CD4-positive, alpha-beta memory T cell (primary cell): ENCODE measurements around the gene EFCC1. TPM values are rescaled to one million over a fixed set of nuclear protein-coding genes. Genes with fewer than 3 reads are reported as not detected.
A peak's percentile ranks its signal among the peaks of the same experiment; 100 is the strongest.

ENCODE experiments used
- CTCF ChIA-PET: fragments of 350-600 bp; sonication (Branson Sonifier 250); formaldehyde crosslinking; loops from one replicate; lab custom pipeline; 2021; ENCODE audit warnings: inconsistent platforms; ENCODE audit not compliant: partially characterized antibody; lab: Charles Lee
- POLR2A ChIA-PET: fragments of 350-600 bp; sonication (Branson Sonifier 250); formaldehyde crosslinking; loops from one replicate; lab custom pipeline; 2021; ENCODE audit not compliant: partially characterized antibody; lab: Charles Lee
- DNase-seq, 5 donors: peaks; one replicate each; pipeline versions ENCODE4 v3.0.0 to v3.0.0-alpha.2; 2020 to 2022; ENCODE audit warnings: mixed read lengths in 1 of 5
- H3K27ac ChIP-seq: one replicate; pipeline ENCODE4 v1.7.0; 2013; ENCODE audit warnings: low read depth, low read length
- H3K27me3 ChIP-seq: 2 replicates; pipeline ENCODE4 v1.7.0; 2013; ENCODE audit warnings: mild to moderate bottlenecking, low read length, moderate library complexity; ENCODE audit not compliant: insufficient read depth
- H3K36me3 ChIP-seq: 2 replicates; pipeline ENCODE4 v1.7.0; 2013; ENCODE audit warnings: mild to moderate bottlenecking, low read length, moderate library complexity; ENCODE audit not compliant: insufficient read depth
- H3K4me1 ChIP-seq: 2 replicates; pipeline ENCODE4 v1.7.0; 2013; ENCODE audit warnings: mild to moderate bottlenecking, low read length, moderate library complexity; ENCODE audit not compliant: insufficient read depth
- H3K4me3 ChIP-seq, 2 donors: one replicate each; pipeline ENCODE4 v1.7.0; 2013; ENCODE audit warnings: low read length in 2 of 2, mild to moderate bottlenecking in 1 of 2
- H3K9me3 ChIP-seq, 2 donors: one replicate each; pipeline ENCODE4 v1.7.0; 2013; ENCODE audit warnings: low read length in 2 of 2, control low read depth in 1 of 2; ENCODE audit not compliant: control insufficient read depth in 1 of 2
- H3K27ac Mint-ChIP-seq, 7 donors: one replicate each; pipeline ENCODE4 v1.8.0; 2020 to 2021; ENCODE audit warnings: mixed read lengths in 7 of 7, mild to moderate bottlenecking in 6 of 7, inconsistent platforms in 3 of 7, moderate library complexity in 3 of 7
- H3K27me3 Mint-ChIP-seq, 2 donors: one replicate each; pipeline ENCODE4 v1.8.0; 2020 to 2021; ENCODE audit warnings: mixed read lengths in 2 of 2
- H3K36me3 Mint-ChIP-seq, 2 donors: one replicate each; pipeline ENCODE4 v1.8.0; 2020 to 2021; ENCODE audit warnings: mixed read lengths in 2 of 2, inconsistent platforms in 1 of 2, mild to moderate bottlenecking in 1 of 2
- H3K4me1 Mint-ChIP-seq, 4 donors: one replicate each; pipeline ENCODE4 v1.8.0; 2020 to 2021; ENCODE audit warnings: mixed read lengths in 4 of 4, mild to moderate bottlenecking in 1 of 4
- H3K4me3 Mint-ChIP-seq, 8 donors: one replicate each; pipeline ENCODE4 v1.8.0; 2020 to 2021; ENCODE audit warnings: mixed read lengths in 8 of 8, mild to moderate bottlenecking in 7 of 8, moderate library complexity in 6 of 8, inconsistent platforms in 3 of 8
- H3K9me3 Mint-ChIP-seq, 8 donors: one replicate each; pipeline ENCODE4 v1.8.0; 2020 to 2021; ENCODE audit warnings: mixed read lengths in 8 of 8, mild to moderate bottlenecking in 5 of 8, inconsistent platforms in 3 of 8, moderate library complexity in 1 of 8
- intact Hi-C: fragments of 100-400 bp; cut with micrococcal nuclease; formaldehyde crosslinking; loops from one replicate; pipeline ENCODE4 v1.15.1; 2023
- polyA plus RNA-seq, 2 donors: library from polyadenylated mRNA; unstranded; fragments of 300-500 nt; fragmentation: Illumina TruSeq; gene quantifications; one replicate each; pipeline ENCODE4 v1.2.3, GENCODE V29; 2021
- total RNA-seq, 2 experiments: library from RNA; stranded (reverse); gene quantifications; one replicate each; pipeline ENCODE4 v1.2.3, GENCODE V29; 2021

The EFCC1 gene
- total and polyA plus RNA-seq, 4 experiments from 2014 or later, result not detected

DNA sequence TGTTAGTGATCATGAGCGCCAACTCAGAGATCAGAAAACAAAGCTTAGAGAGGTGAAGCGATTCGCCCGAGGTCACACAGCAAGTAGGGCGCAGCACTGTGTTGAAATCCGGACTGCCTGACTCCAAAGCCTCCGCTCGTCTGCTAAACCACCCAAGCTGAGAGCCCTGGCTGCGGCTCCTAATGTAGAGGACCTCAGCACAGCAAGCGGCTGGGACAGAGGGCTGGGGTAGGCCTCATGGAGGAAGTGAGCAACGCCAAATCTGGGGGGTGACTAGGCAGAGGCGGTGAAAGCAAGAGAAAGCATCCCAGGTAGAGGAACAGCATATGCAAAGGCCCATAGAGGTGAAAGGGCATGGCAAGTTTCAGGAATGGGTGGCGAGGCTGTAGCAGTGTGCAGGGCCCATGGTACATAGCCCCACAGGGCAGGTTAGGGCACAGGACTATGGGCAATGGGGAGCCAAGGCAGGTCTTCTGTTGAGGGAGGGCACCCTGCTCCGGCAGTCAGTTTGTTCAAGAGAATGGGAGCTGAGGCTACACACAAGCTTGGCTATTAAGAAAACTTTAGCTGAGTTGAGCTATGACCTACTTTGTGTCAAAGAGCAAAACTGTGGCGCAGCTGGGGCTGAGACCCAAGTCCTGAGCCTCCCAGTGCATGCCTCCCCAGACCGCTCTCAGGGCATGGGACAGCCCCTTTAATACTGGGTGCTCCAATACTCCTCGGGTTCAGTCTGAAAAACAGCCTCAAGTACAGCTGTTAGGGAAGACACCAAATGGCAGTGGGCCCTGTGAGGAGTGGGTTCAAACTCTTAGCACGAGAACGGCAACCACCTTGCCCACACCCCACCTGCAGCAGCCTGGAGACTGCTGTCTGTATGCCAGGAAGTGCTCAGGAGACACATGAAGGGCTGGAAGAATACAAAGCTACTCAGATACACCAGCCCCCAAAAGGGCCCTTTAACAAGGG, 6.2 kb upstream of the EFCC1 start:
- H3K4me1 ChIP-seq, result peaks cover 14% of the 10 kb centered on the region
- H3K9me3 ChIP-seq, result no peaks in the 10 kb centered on the region
- Mint-ChIP-seq H3K27ac (peak overlapping the region; percentile 15 to 91 (median 53)), H3K27me3 (peaks cover 2 to 6% of the 10 kb centered on the region in 2 donors), H3K4me1 (peaks cover 7 to 33% (median 16%) of the 10 kb centered on the region in 4 donors), H3K4me3 (peak overlapping the region; percentile 68 to 85 (median 78)), H3K9me3 (no peaks in the 10 kb centered on the region), H3K36me3 (no peaks in the 10 kb centered on the region)
- H3K4me3 ChIP-seq, result peak overlapping the region in 1 of 2 donors; percentile 42
- ChIA-PET POLR2A (interaction anchor here (0.7 to 3.0 kb wide), 18 partner anchors 9 to 321 kb away, joined by 3 to 24 read pairs (median 4); partner anchors contain the start of genes COPG1 and RAB43), CTCF (interaction anchor here (0.6 to 6.5 kb wide), 9 partner anchors 8 to 255 kb away, joined by 3 to 59 read pairs (median 8); partner anchors contain the start of gene COPG1)
- peak overlapping the region; percentile 32 for H3K27ac ChIP-seq
- H3K27me3 ChIP-seq, result no peaks in the 10 kb centered on the region
- intact Hi-C loops, result loop anchor here (1.0 kb wide), 3 partner anchors 8 to 445 kb away; partner anchors contain the start of gene IFT122
- DNase-seq, result no peak
- no peaks in the 10 kb centered on the region for H3K36me3 ChIP-seq

DNA sequence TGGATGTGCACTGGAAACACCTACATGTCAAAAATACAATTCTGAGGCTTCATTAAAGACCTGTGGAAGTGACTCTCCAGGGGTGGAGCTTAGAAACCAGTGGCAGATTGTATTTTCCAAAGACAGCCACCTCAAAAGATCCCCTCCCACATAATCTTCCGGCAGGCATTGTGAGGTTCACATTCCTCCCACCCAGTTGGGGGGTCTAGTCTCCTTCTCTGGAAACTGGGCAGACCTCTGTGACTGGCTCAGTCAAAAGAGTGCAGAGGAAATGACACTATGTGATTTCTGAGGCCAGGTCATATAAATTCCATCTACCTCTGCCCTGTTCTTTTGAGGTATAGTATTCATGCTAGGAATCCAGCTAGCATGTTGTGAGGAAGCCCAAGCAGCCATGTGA, 5.4 kb upstream of the EFCC1 start:
- H3K4me3 Mint-ChIP-seq, result no peak overlapping the region
- intact Hi-C loops, result no loop called here

DNA sequence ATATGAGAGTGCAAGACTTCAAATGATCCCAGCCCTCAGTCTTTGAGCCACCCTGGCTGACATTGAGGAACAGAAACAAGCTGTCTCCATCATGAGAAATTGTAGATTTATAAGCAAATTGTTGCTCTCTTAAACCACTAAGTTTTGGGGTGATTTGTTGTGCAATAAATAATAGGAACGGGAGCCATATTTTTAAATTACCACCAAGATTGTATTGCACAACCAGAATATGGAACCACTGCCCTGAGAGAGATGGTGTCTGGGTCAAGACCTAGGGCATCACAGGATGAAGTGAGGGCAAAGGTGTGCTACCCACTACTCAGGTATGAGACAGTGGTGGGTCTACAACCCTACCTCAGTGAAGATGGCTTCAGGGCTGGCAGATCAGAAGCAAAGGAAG, 4.9 kb upstream of the EFCC1 start:
- no peak for DNase-seq
- peaks cover 10 to 13% of the 10 kb centered on the region in 2 donors for H3K27me3 Mint-ChIP-seq
- H3K4me1 ChIP-seq, result peaks cover 15% of the 10 kb centered on the region
- H3K9me3 ChIP-seq, result no peaks in the 10 kb centered on the region
- peaks cover 10% of the 10 kb centered on the region for H3K27me3 ChIP-seq
- no peak overlapping the region for H3K4me3 ChIP-seq
- ChIA-PET POLR2A (interaction anchor here (1.2 to 1.9 kb wide), 2 partner anchors 18 to 166 kb away, joined by 4 to 5 read pairs; no protein-coding TSS in a partner anchor), CTCF (interaction anchor here (1.3 to 6.5 kb wide), 4 partner anchors 8 to 31 kb away, joined by 4 to 59 read pairs (median 20); no protein-coding TSS in a partner anchor)
- no peak overlapping the region for H3K4me3 Mint-ChIP-seq
- intact Hi-C loops, result no loop called here
- H3K4me1 Mint-ChIP-seq, result peaks cover 8 to 40% (median 20%) of the 10 kb centered on the region in 4 donors
- H3K27ac ChIP-seq, result no peak overlapping the region
- H3K9me3 Mint-ChIP-seq, result no peaks in the 10 kb centered on the region
- peak overlapping the region in 1 of 7 donors; percentile 46 for H3K27ac Mint-ChIP-seq
- no peaks in the 10 kb centered on the region for H3K36me3 ChIP-seq
- H3K36me3 Mint-ChIP-seq, result no peaks in the 10 kb centered on the region

More for the DNA sequence above, 5.4 kb upstream of the EFCC1 start:
- no peaks in the 10 kb centered on the region for H3K9me3 ChIP-seq
- no peak for DNase-seq
- no peak overlapping the region for H3K4me3 ChIP-seq
- peaks cover 9 to 12% of the 10 kb centered on the region in 2 donors for H3K27me3 Mint-ChIP-seq
- H3K9me3 Mint-ChIP-seq, result no peaks in the 10 kb centered on the region
- no peak overlapping the region for H3K27ac ChIP-seq
- H3K4me1 ChIP-seq, result peaks cover 14% of the 10 kb centered on the region
- ChIA-PET POLR2A (interaction anchor here (0.9 to 3.0 kb wide), 5 partner anchors 19 to 320 kb away, joined by 3 to 11 read pairs (median 5); a partner anchor contains a TSS), CTCF (interaction anchor here (1.3 to 6.5 kb wide), 6 partner anchors 8 to 250 kb away, joined by 4 to 59 read pairs (median 12); no protein-coding TSS in a partner anchor)
- no peaks in the 10 kb centered on the region for H3K36me3 ChIP-seq
- no peaks in the 10 kb centered on the region for H3K36me3 Mint-ChIP-seq
- peak overlapping the region in 4 of 7 donors; percentile 15 to 60 (median 44) for H3K27ac Mint-ChIP-seq
- H3K27me3 ChIP-seq, result peaks cover 8% of the 10 kb centered on the region
- H3K4me1 Mint-ChIP-seq, result peaks cover 8 to 40% (median 18%) of the 10 kb centered on the region in 4 donors

DNA sequence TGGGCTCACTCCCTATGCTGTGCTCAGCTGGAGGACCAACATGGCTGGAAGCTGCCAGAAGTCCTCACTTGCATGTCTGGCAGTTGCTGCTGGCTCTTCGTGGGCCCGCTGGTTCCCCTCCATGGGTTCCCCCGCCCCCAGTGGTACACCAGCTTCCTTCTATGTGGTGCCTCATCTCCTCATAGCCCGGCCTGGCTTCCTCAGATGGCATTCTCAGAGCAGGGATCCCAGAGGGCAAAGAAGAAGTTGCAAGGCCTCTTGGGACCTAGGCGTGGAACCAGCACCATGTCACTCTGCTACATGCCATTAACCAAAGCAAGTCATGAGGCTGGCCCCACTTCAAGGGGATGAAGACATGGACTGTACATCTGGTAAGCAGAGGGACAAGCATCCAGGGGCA, 4.4 kb upstream of the EFCC1 start:
- H3K27ac Mint-ChIP-seq, result peak overlapping the region in 1 of 7 donors; percentile 69

DNA sequence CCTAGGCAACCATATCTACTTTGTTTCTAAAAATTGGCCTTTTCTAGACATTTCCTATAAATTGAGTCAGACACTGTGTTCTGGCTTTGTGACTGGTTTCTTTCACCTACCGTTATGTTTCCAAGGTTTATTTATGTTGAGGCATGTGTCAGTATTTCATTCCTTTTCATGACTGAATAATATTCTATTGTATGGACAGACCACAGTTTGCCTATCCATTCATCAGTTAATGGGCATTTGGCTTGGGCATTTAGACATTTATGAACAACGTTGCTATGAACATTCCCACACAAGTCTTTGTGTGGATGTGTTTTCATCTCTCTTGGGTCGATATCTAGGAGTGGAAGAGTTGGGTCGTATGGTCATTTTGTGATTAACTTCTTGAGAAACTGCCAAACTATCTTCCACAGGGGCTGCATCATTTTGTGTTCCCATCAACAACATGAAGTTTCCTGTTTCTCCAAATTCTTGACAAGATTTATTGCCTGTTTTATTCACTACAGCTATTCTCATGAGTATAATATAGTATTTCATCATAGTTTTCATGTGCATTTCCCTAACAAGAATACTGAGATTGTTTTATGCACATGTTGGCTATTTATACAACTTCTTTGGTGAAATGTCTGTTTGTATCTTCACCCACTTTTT, 3.5 kb upstream of the EFCC1 start:
- POLR2A ChIA-PET, result interaction anchor here (0.9 to 3.6 kb wide), 2 partner anchors 9 to 19 kb away, joined by 3 to 30 read pairs; no protein-coding TSS in a partner anchor
- Histone ChIP-seq H3K36me3 (no peaks in the 10 kb centered on the region), H3K27ac (no peak overlapping the region), H3K4me1 (peaks cover 29% of the 10 kb centered on the region), H3K27me3 (peaks cover 16% of the 10 kb centered on the region), H3K4me3 (no peak overlapping the region), H3K9me3 (no peaks in the 10 kb centered on the region)
- Mint-ChIP-seq H3K4me3 (peak overlapping the region in 1 of 8 donors; percentile 27), H3K4me1 (peaks cover 14 to 47% (median 25%) of the 10 kb centered on the region in 4 donors), H3K27ac (peak overlapping the region in 2 of 7 donors; percentile 18 to 29), H3K27me3 (peaks cover 14 to 19% of the 10 kb centered on the region in 2 donors), H3K36me3 (no peaks in the 10 kb centered on the region), H3K9me3 (peaks cover 0 to 2% (median 0%) of the 10 kb centered on the region in 8 donors)
- no peak for DNase-seq
- CTCF ChIA-PET, result interaction anchor here (0.9 to 6.5 kb wide), 8 partner anchors 9 to 248 kb away, joined by 4 to 59 read pairs (median 12); no protein-coding TSS in a partner anchor
- intact Hi-C loops, result no loop called here

More for the DNA sequence above, 4.4 kb upstream of the EFCC1 start:
- Histone ChIP-seq H3K36me3 (no peaks in the 10 kb centered on the region), H3K4me1 (peaks cover 21% of the 10 kb centered on the region), H3K4me3 (no peak overlapping the region), H3K9me3 (no peaks in the 10 kb centered on the region), H3K27ac (no peak overlapping the region), H3K27me3 (peaks cover 10% of the 10 kb centered on the region)
- DNase-seq, result no peak
- ChIA-PET POLR2A (no interaction called here), CTCF (interaction anchor here (4.3 to 6.5 kb wide), 2 partner anchors 19 to 26 kb away, joined by 25 to 59 read pairs; no protein-coding TSS in a partner anchor)
- peaks cover 10 to 13% of the 10 kb centered on the region in 2 donors for H3K27me3 Mint-ChIP-seq
- no peaks in the 10 kb centered on the region for H3K36me3 Mint-ChIP-seq
- no peak overlapping the region for H3K4me3 Mint-ChIP-seq
- H3K4me1 Mint-ChIP-seq, result peaks cover 8 to 40% (median 20%) of the 10 kb centered on the region in 4 donors
- no peaks in the 10 kb centered on the region for H3K9me3 Mint-ChIP-seq
- intact Hi-C loops, result no loop called here

DNA sequence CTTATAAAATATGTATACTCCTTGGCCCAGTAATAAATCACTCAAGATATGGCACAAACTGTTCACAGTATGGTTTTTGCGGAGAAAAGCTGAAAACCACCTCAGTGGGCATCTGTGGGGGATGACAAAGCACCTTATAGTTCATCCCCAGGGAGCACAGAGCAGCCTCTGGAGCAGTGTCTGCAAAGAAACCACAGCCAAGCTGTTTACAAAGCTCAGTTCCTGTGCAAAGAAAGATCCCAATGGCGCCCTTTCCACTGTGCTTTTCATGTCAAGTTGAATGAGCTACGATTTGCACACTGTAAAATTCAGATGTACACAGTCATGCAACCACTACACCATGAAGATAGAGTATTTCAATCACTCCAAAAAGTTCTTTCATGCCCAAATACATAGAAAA, 2.5 kb upstream of the EFCC1 start:
- Histone ChIP-seq H3K4me1 (peaks cover 32% of the 10 kb centered on the region), H3K9me3 (no peaks in the 10 kb centered on the region), H3K4me3 (no peak overlapping the region), H3K27ac (no peak overlapping the region), H3K27me3 (peaks cover 25% of the 10 kb centered on the region), H3K36me3 (no peaks in the 10 kb centered on the region)
- Mint-ChIP-seq H3K4me3 (no peak overlapping the region), H3K27me3 (peaks cover 20 to 26% of the 10 kb centered on the region in 2 donors), H3K9me3 (peaks cover 0 to 2% (median 0%) of the 10 kb centered on the region in 8 donors), H3K27ac (no peak overlapping the region), H3K4me1 (peaks cover 14 to 55% (median 28%) of the 10 kb centered on the region in 4 donors), H3K36me3 (no peaks in the 10 kb centered on the region)
- intact Hi-C loops, result no loop called here
- no peak for DNase-seq
- ChIA-PET POLR2A (interaction anchor here (0.8 to 3.6 kb wide), 4 partner anchors 8 to 28 kb away, joined by 3 to 30 read pairs (median 4); no protein-coding TSS in a partner anchor), CTCF (interaction anchor here (1.0 to 3.3 kb wide), 6 partner anchors 8 to 247 kb away, joined by 4 to 29 read pairs (median 12); no protein-coding TSS in a partner anchor)
